ENCODE results near the gene ADAMTS20. TPM values are rescaled to one million over a fixed set of nuclear protein-coding genes. Genes with fewer than 3 reads are reported as not detected.

Gene ADAMTS20
- total and polyA plus RNA-seq, 2 donors (not counting 3 experiments of a cell fraction or from before 2014, with no cell fraction given), result not detected

DNA sequence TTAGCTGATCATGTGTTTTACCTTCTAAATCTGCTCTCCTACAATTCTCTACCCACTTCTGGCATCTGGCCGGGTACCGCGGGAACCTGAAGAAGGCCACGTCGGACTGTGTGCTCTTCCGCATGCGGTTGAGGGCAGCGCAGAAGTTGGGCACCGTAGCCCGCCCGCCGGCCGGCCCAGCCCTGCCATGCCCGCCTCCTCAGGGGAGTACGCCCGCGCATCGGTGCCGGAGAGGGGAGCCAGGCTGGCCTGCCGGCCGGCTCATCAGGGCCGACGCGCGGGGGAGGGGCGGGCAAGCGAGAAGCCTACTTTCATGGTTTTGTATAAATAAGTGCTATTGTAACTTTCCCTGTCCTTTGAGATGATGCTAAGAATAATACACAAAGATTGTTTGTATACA is 19.9 kb upstream of the ADAMTS20 start:
- Histone ChIP-seq H3K9ac (replicated peaks; ENCODE audit: extremely low read depth, insufficient read depth, low read length) (no peak overlapping the region), H2AFZ (ENCODE audit: low read depth, low read length) (no peak overlapping the region), H3K79me2 (ENCODE audit: control insufficient read depth, insufficient read depth, low read length) (no peaks in the 10 kb centered on the region), H3K4me1 (ENCODE audit: control insufficient read depth, extremely low read depth, insufficient read depth, low read length) (no peaks in the 10 kb centered on the region), H3K9me3 (replicated peaks; ENCODE audit: control insufficient read depth, insufficient read depth, low read length) (no peaks in the 10 kb centered on the region), H3K27ac (ENCODE audit: insufficient read depth, low read depth, low read length) (no peak overlapping the region), H3K9me1 (replicated peaks; ENCODE audit: control insufficient read depth, extremely low read depth, insufficient read depth, low read length) (no peaks in the 10 kb centered on the region), H3K4me3 (replicated peaks in 1 of 3; ENCODE audit: insufficient read depth in 1 of 3, low read depth in 1 of 3, low read length in 3 of 3) (no peak overlapping the region), H3K27me3 (ENCODE audit: control insufficient read depth in 2 of 2, insufficient read depth in 2 of 2, low read length in 2 of 2) (no peaks in the 10 kb centered on the region), H3K4me2 (ENCODE audit: insufficient read depth, low read length) (no peak overlapping the region), H4K20me1 (replicated peaks; ENCODE audit: control insufficient read depth, extremely low read depth, insufficient read depth, low read length) (no peaks in the 10 kb centered on the region), H3K36me3 (ENCODE audit: control insufficient read depth in 2 of 2, extremely low read depth in 1 of 2, insufficient read depth in 2 of 2, low read length in 2 of 2) (no peaks in the 10 kb centered on the region)
- FAIRE-seq (no peak), DNase-seq (ENCODE audit: low read depth, low spot score) (no peak)
- BruUV-seq (replicated peaks), result no TSS peak
- intact Hi-C loops (cut with micrococcal nuclease) (no loop called here), dilution Hi-C loops (cut with MboI; ENCODE audit: extremely low pct_ligation_motif_present, low sequenced_read_pairs) (no loop called here)
- ChIA-PET POLR2A (no interaction called here), CTCF (no interaction called here)
- TF ChIP-seq FOS (IDR thresholded peaks at IDR 0.05; ENCODE audit: borderline replicate concordance, insufficient read depth, low read length), result no peak
- TF ChIP-seq GATA2 (IDR thresholded peaks at IDR 0.05; ENCODE audit: insufficient read depth, insufficient read length, low read depth, low read length), result no peak
- no peak for TF ChIP-seq POLR2AphosphoS5 (IDR thresholded peaks at IDR 0.05; ENCODE audit: insufficient read depth, low read depth, low read length)
- TF ChIP-seq EZH2 (IDR thresholded peaks at IDR 0.05; ENCODE audit: borderline replicate concordance, low read depth, low read length, severe bottlenecking), result no peak
- TF ChIP-seq, protein P1, sequence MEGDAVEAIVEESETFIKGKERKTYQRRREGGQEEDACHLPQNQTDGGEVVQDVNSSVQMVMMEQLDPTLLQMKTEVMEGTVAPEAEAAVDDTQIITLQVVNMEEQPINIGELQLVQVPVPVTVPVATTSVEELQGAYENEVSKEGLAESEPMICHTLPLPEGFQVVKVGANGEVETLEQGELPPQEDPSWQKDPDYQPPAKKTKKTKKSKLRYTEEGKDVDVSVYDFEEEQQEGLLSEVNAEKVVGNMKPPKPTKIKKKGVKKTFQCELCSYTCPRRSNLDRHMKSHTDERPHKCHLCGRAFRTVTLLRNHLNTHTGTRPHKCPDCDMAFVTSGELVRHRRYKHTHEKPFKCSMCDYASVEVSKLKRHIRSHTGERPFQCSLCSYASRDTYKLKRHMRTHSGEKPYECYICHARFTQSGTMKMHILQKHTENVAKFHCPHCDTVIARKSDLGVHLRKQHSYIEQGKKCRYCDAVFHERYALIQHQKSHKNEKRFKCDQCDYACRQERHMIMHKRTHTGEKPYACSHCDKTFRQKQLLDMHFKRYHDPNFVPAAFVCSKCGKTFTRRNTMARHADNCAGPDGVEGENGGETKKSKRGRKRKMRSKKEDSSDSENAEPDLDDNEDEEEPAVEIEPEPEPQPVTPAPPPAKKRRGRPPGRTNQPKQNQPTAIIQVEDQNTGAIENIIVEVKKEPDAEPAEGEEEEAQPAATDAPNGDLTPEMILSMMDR (IDR thresholded peaks at IDR 0.05; ENCODE audit: extremely low read depth in 1 of 2, insufficient read depth in 1 of 2, low read depth in 1 of 2, low read length in 2 of 2), result no peak
- no peak for TF ChIP-seq MYC (IDR thresholded peaks at IDR 0.05; ENCODE audit: low read depth, low read length)
- TF ChIP-seq MAX (IDR thresholded peaks at IDR 0.05; ENCODE audit: insufficient read depth, insufficient read length), result no peak
- TF ChIP-seq POLR2A (IDR thresholded peaks at IDR 0.05; ENCODE audit: low read depth, low read length), result no peak
- TF ChIP-seq JUN (IDR thresholded peaks at IDR 0.05; ENCODE audit: borderline replicate concordance, insufficient read depth, insufficient read length, low read depth), result no peak
